Loucy (cell line): ENCODE data around the gene VMP1.

Experiments
- H2AFZ ChIP-seq: fragments of 200-600 bp; sonication (generic); 2 replicates; pipeline ENCODE4 v1.6.0; 2016; ENCODE audit warnings: antibody characterized with exemption, mild to moderate bottlenecking, low read length, moderate library complexity
- H3F3A ChIP-seq: fragments of 200-600 bp; 2 replicates; pipeline ENCODE4 v1.6.0; 2016; ENCODE audit warnings: antibody characterized with exemption, low read depth, mild to moderate bottlenecking
- H3K27me3 ChIP-seq: fragments of 200-600 bp; sonication (generic); 2 replicates; pipeline ENCODE4 v1.6.1; 2014; ENCODE audit warnings: low read length, mild to moderate bottlenecking; ENCODE audit not compliant: insufficient read depth, poor library complexity, severe bottlenecking
- H3K36me3 ChIP-seq: fragments of 200-600 bp; sonication (generic); 2 replicates; pipeline ENCODE4 v1.6.1; 2016; ENCODE audit warnings: low read length; ENCODE audit not compliant: insufficient read depth
- H3K4me1 ChIP-seq: fragments of 200-600 bp; sonication (generic); 2 replicates; pipeline ENCODE4 v1.5.1; 2014; ENCODE audit warnings: low read length, mild to moderate bottlenecking; ENCODE audit not compliant: insufficient read depth, poor library complexity, severe bottlenecking
- H3K4me2 ChIP-seq: fragments of 200-600 bp; sonication (generic); 2 replicates; pipeline ENCODE4 v1.6.0; 2014; ENCODE audit warnings: antibody characterized with exemption, low read length, low read depth, mild to moderate bottlenecking; ENCODE audit not compliant: poor library complexity, severe bottlenecking
- H3K4me3 ChIP-seq: fragments of 200-600 bp; sonication (generic); 2 replicates; pipeline ENCODE4 v1.5.1; 2014; ENCODE audit warnings: low read length, mild to moderate bottlenecking, mixed read lengths; ENCODE audit not compliant: poor library complexity, severe bottlenecking
- H3K79me2 ChIP-seq: fragments of 200-600 bp; sonication (generic); 2 replicates; pipeline ENCODE4 v1.6.1; 2014; ENCODE audit warnings: low read length; ENCODE audit not compliant: insufficient read depth
- H3K9ac ChIP-seq: fragments of 200-600 bp; sonication (generic); 2 replicates; pipeline ENCODE4 v1.6.0; 2014; ENCODE audit warnings: mild to moderate bottlenecking, low read depth, low read length, moderate library complexity; ENCODE audit not compliant: poor library complexity, severe bottlenecking
- H3K9me2 ChIP-seq: fragments of 200-600 bp; sonication (generic); replicated peaks from 2 replicates; pipeline ENCODE4 v1.6.1; 2016; ENCODE audit warnings: low read depth, low read length, mixed read lengths
- H3K9me3 ChIP-seq: fragments of 200-600 bp; sonication (generic); 2 replicates; pipeline ENCODE4 v1.6.1; 2014; ENCODE audit warnings: mild to moderate bottlenecking, antibody characterized with exemption, low read length, low read depth; ENCODE audit not compliant: insufficient read depth
- H4K20me1 ChIP-seq: fragments of 200-600 bp; sonication (generic); 2 replicates; pipeline ENCODE4 v1.6.0; 2014; ENCODE audit warnings: antibody characterized with exemption, low read length, mild to moderate bottlenecking; ENCODE audit not compliant: insufficient read depth, poor library complexity, severe bottlenecking
- CTCF ChIP-seq: fragments of 200-600 bp; sonication (generic); conservative IDR thresholded peaks from 2 replicates; pipeline ENCODE4 v1.5.1; 2014; ENCODE audit warnings: mild to moderate bottlenecking, antibody characterized with exemption, low read length
- EZH2phosphoT487 ChIP-seq: fragments of 200-600 bp; IDR thresholded peaks from 2 replicates; pipeline ENCODE4 v1.6.1; 2018; ENCODE audit warnings: antibody characterized with exemption, mild to moderate bottlenecking, moderate library complexity, borderline replicate concordance

The VMP1 gene

DNA sequence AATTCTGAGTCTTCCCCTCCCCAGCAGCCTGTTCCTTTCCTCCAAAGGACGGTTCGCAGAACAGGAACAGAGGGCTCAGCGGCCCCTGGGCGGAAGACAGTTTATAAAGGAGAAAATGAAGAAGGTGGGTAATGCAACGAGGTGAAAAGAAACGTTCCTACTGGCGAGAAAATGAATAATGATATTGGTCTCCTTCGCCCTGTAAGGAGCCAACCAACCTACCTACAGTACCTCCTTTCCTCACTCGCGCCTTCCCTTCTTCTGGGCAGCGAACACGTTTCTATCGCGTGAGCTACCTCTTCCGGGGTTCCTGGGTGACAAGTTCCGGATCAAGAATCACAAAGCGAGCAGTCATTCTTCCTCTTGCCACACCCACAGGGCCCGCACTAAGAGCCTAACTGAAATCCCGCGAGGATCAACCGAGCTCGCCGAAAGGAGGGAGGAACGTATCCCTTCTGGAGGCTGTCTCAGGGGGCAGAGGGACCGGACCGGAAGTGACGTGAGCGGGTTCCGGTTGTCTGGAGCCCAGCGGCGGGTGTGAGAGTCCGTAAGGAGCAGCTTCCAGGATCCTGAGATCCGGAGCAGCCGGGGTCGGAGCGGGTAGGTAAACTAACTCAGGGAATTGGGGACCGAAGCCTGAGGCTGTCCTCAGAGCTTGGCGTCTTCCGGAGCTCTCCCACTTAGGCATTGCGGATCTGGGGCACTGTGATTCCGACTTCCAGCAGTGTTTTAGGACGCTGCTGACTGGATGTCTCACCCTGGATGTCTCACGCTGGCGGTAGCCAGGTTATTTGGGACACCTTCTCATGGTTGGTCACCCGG lies at the start of gene VMP1, which contains the start of gene PTRH2:
Gene VMP1 (plus strand): TSS at position 506 of the 822 bp plus-strand sequence. CDS start 23,793 bp downstream, outside the sequence.
Gene PTRH2 (minus strand): TSS at position 282 of the 822 bp plus-strand sequence. CDS start 9,452 bp downstream, outside the sequence.
- TF ChIP-seq EZH2phosphoT487 (no peak), CTCF (no peak)
- Histone ChIP-seq H3K9me3 (no peaks in the 10 kb centered on the region), H2AFZ (peak within 1 kb of the TSS; percentile 73), H3K79me2 (peaks cover 97% of the 10 kb centered on the region), H3K9me2 (no peaks in the 10 kb centered on the region), H3K4me2 (peak within 1 kb of the TSS; percentile 99), H3K4me3 (peak within 1 kb of the TSS; percentile 91), H3F3A (no peaks in the 10 kb centered on the region), H3K9ac (peak within 1 kb of the TSS; percentile 85), H3K4me1 (peaks cover 58% of the 10 kb centered on the region), H4K20me1 (peaks cover 61% of the 10 kb centered on the region), H3K27me3 (peaks cover 3% of the 10 kb centered on the region), H3K36me3 (no peaks in the 10 kb centered on the region)

- H2AFZ ChIP-seq = no peak overlapping the region
- no peaks in the 10 kb centered on the region for H4K20me1 ChIP-seq
- no peaks in the 10 kb centered on the region for H3F3A ChIP-seq
Observed at GRCh38 chr17:59666235-59666634, 41.2 kb upstream of the VMP1 start.

GRCh38 chr17:59668816-59669215 lies 38.6 kb upstream of the VMP1 start:
- TF ChIP-seq CTCF (no peak), EZH2phosphoT487 (no peak)
- Histone ChIP-seq H4K20me1 (peaks cover 4% of the 10 kb centered on the region), H3K36me3 (peaks cover 90% of the 10 kb centered on the region)

More at GRCh38 chr17:59666235-59666634, 41.2 kb upstream of the VMP1 start:
- no peaks in the 10 kb centered on the region for H3K9me3 ChIP-seq
- H3K36me3 ChIP-seq = peaks cover 95% of the 10 kb centered on the region
- TF ChIP-seq EZH2phosphoT487 (no peak), CTCF (no peak)
- no peaks in the 10 kb centered on the region for H3K27me3 ChIP-seq
- H3K79me2 ChIP-seq = no peaks in the 10 kb centered on the region
- no peak overlapping the region for H3K4me2 ChIP-seq
- H3K4me1 ChIP-seq = no peaks in the 10 kb centered on the region
- no peak overlapping the region for H3K4me3 ChIP-seq
- no peaks in the 10 kb centered on the region for H3K9me2 ChIP-seq
- no peak overlapping the region for H3K9ac ChIP-seq

More at GRCh38 chr17:59668816-59669215, 38.6 kb upstream of the VMP1 start:
- Histone ChIP-seq H3F3A (no peaks in the 10 kb centered on the region), H3K79me2 (no peaks in the 10 kb centered on the region), H3K9ac (no peak overlapping the region), H3K9me2 (no peaks in the 10 kb centered on the region), H3K27me3 (no peaks in the 10 kb centered on the region), H3K4me1 (no peaks in the 10 kb centered on the region), H3K4me3 (no peak overlapping the region), H3K9me3 (no peaks in the 10 kb centered on the region), H2AFZ (no peak overlapping the region), H3K4me2 (no peak overlapping the region)
